Activated CD4-positive, alpha-beta T cell treated with anti-CD3 and anti-CD28 coated beads for 4 hours (primary cell): ENCODE results near the gene LEPR.
A peak's percentile ranks its signal among the peaks of the same experiment; 100 is the strongest.

Source experiments
- DNase-seq, 2 donors: peaks; one replicate each; pipeline ENCODE4 v3.0.0-alpha.2; 2020

Gene LEPR

DNA sequence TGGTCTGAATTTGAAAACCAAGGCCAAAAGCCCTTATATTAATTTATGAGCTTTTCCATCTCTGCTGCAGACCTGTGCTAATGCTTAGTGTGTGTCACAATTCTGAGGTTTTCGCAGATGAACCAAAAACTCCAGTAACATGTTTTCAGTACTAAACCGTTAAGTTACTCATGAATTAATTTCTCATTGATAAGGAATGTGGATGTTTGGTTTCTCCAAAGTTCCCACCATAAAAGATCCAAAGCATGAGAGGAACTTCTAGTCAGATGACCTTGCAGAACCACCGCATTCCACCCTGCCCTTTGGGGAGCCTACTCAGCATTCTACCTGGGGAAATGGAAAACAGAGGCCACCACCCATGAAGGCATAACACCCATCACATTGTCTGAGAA, 7.5 kb upstream of the LEPR start:
- DNase-seq = no peak

- DNase-seq = no peak
Observed at GRCh38 chr1:65414538-65414937, 5.9 kb upstream of the LEPR start.

- no peak for DNase-seq
Observed at GRCh38 chr1:65416767-65417166, 3.7 kb upstream of the LEPR start.

DNA sequence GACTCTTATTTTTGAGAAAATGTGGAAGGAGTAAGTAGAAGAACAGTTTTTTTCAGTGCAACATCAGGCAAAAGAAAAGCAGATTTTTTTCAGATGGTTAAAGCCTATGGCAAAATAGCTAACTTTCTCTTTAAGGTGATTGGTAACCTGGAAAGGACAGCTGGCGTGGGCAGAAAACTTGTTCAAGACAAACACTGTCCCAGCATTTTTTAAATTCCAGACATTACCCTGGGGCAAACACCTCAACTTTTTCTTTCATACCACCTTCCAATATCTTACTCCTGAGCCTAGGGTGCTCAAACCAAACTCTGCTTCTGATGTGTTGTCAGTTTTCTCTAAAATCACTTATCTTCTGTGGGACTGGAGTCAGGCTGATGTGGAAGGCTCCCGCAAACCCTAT, 2.7 kb upstream of the LEPR start:
- DNase-seq = no peak

DNA sequence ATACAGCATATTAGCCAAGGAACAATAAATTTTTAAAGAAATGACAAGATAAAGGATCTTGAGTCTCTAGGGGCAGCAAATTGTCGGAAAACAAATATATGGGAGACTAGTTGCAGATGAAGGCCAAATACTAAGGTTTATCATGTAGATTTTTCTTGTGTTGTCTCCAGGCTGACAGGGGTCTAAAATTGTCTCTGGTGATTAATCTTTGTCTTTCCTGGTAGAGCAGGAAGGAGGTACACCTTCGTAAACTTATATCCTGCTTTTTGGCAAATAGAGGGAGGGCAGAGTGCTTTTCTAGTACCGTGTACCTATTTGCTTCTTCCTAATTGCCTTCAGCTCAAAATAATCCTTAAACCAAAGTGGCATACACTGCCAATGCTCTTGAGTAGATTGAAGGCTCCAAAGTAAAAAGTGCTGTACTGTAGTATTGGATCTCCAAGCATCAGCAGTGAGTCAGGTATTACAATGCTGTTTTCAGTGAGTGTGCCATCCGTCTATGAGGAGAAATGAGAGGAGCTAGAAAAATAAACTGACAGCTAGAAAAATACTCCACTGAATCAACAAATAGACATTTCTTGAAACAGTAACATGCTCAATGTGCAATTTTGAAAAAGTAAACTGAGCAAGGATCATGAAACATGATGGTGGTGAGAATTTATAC, 1.8 kb upstream of the LEPR start:
- DNase-seq = no peak

DNA sequence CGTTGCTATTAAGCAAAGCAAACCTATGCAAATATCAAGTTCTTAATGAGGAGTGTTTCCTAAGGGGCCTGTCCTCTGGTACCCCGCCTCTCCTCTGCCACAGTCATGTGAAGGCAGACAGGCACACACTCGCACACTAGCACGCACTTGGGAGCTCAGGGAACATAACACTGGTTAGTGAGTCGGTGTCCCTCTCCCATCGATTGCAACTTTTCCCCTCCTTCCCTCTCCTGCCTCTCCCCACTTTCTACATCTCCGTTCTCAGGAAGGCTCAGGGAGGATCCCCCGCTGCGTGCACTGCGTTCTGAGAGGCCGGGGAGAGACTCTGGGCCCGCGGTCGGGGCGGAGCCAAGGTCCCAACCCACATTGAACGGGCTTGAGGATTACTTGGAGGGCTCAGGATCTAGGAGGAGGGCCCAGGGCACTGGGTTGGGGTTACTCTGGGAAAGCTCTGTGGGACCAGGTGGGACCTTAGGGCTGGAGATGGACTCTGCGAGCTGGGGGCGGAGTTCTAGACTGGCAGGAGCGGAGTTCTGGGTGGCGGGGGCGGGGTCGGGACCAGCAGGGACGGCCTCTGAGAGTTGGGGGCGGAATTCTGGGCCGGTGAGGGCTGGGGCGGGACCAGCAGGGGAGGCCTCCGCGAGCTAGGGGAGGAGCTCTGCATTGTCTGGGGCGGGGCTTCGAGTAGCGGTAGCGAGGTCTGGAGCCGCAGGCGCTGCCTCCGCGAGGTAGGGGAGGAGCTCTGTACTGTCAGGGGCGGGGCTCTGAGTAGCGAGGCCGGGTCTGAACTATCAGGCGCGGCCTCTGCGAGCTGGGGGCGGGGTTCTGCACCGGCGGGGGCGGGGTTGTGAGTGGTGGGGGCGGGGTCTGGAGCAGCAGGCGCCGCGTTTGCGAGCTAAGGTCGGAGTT, 533 bp upstream of the LEPR start:
- DNase-seq = peak; percentile 98 to 99

GRCh38 chr1:65421351-65422025, 1.0 kb downstream of the LEPR start:
- DNase-seq = no peak

DNA sequence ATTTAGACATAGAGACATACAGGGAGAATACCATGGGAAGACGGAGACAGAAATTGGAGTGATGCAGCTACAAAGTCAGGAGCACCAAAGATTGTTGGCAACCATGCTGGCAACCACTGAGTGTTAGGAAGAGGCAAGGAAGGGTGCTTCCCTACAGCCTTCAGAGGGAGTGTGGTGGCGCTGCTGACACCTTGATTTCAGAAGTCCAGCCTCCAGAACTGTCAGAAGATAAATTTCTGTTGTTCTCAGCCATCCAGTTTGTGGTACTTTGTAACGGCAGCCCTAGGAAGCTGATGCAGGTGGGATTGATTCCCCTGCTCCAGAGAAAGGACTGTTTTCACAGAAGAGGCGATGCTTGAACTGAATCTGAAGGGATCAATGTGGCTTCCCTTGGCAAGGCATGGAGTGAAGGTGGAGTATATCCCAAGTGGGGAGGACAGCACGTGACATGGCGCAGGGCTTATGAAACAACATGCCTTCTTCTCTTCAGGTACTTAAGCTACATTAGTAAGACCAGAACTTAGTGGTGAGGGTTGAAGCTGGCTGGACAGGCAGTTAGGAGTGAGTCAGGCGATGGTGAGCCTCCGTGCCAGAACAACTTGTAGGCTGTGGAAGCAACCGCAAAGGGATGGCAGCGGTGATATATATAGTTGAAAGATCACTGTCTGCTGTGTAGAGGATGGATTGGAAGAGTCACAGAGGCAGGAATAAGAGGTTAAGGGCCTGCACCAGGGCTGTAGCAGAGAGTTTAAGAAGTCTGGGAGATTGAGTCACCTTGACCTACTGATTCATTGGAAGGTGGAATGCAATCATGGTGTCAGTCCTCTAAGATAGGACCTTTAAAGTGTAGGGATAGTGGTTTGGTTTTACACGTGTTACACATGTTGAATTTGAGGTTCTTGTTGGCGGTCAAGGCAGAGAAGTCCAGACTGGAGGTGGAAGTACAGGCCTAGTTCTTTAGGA, 2.1 kb downstream of the LEPR start:
- no peak for DNase-seq

- DNase-seq = no peak
Observed at GRCh38 chr1:65423884-65424572, 3.6 kb downstream of the LEPR start.

- no peak for DNase-seq
Observed at GRCh38 chr1:65424573-65424889, 4.1 kb downstream of the LEPR start.

- DNase-seq = no peak
Observed at GRCh38 chr1:65425006-65425405, 4.5 kb downstream of the LEPR start.

- no peak for DNase-seq
Observed at GRCh38 chr1:65425697-65426096, 5.2 kb downstream of the LEPR start.

- no peak for DNase-seq
Observed at GRCh38 chr1:65429078-65429477, 8.6 kb downstream of the LEPR start.

DNA sequence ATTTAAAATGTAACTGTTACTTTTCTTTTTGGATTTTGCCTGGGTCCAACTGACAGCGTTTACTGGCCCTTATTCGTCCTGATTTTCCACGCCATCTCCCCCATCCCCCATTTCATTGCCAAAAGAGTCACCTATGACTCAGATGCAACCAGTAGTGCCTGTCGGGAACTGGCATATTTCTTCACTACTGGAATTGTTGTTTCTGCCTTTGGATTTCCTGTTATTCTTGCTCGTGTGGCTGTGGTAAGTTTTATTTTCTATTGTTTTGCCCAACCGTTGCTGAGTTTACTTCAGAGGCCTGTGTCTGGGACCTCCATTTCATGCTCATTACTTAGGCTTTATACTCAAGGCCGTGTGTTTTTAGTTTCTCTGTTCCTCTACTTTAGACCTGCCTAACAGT, 9.3 kb downstream of the LEPR start:
- no peak for DNase-seq

DNA sequence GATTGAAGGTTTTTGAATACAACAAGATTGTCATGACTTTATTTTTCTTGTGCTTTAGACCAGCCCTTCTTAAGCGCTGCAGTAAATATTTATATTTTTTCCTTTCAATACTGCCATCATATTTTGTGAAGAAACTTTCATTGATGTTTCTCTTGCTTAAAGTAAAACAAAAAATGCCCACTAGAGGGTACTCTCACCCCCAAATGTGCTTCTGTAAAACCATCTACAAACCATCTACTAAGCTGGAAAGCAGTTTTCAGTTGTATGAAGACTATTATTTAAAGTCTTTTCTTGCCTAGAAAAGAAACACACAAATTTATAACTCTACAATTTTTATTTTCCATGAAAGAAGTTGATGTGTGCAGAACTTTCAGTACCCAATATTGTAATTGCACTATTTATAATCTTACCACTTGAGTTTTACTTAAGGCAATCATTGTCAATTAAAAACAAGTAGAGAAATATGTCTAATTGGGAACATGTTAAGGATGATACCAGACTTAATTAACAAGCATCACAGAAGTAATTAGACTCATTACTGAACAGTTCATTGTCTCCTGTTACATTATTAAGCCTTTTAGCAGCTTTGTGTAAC, 10.7 kb downstream of the LEPR start:
- no peak for DNase-seq

GRCh38 chr1:65432918-65433317, 12.4 kb downstream of the LEPR start:
- DNase-seq = no peak

DNA sequence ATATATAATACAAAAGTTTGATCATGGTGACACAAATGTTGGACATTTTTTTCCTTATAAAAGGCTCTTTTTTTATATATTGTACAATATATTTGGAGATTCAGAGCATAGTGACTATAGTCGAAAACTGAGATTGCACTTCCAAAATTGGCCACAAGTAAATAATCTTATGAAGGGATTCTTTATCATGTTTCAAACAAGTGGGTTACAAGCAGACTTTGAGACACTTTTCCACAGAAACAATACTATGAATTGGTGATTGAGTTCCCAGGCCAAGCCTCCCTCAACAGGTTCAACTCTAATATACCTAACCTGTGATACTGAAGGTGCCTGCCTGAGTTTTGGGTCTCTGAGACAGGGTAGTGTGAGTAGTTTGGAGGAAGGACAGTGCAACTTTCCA, 13.8 kb downstream of the LEPR start:
- no peak for DNase-seq

- no peak for DNase-seq
Observed at GRCh38 chr1:65434760-65435159, 14.3 kb downstream of the LEPR start.

DNA sequence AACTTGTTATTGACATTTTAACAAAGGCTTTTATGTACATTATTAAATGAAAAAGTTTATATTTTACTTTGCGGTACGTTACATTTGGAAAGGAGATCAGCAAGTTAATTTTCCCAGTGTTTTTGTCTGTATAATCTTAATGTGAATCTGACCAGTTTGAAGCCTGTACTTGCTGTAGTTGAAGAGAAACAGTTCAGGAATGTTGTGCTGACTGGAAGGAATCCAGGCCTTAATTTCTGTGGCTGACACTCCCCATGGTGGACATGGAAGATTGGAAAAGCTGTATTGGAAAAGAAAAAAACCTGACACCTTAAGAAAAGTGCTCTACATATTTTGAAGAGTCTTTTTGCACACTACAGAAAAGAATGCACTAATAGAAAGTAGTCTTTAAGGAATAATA, 15.5 kb downstream of the LEPR start:
- DNase-seq = no peak

GRCh38 chr1:65437616-65438015, 17.1 kb downstream of the LEPR start:
- no peak for DNase-seq

DNA sequence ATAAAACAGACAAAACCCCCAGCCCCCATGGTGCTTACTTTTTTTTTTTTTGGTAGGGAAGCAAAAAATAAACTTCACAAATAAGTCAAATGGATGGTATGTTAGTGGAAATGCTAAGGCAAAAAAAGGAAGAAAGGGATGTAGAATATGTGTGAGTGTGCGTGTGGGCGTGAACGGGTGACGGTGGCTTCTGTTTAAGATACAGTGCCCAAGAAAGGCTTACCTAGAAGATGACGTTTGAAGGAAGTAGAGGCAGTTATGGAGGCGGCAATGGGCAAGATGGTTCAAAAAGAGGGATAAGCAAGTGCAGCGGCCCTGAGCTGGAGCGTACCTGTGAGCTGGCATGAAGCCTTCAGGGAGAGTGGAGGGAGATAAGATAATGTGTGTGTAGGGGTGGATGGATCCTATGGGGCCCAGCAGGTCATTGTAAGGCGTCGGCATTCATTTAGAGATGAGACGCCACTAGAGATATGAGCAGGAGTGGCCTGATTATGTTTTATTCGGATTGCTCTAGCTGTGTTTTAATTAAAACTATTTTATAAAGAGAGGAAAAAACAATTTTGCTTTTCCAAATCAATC, 19.9 kb downstream of the LEPR start:
- DNase-seq = no peak
